K562 (cell line): ENCODE measurements around the gene LSS. TPM values are rescaled to one million over a fixed set of nuclear protein-coding genes. Genes with fewer than 3 reads are reported as not detected.

ENCODE experiments used
- KAT7 ChIP-seq: sonication (generic); formaldehyde crosslinking; IDR thresholded peaks from 2 replicates; pipeline ENCODE4 v1.8.0; 2022; ENCODE audit warnings: missing genetic modification reagents, mild to moderate bottlenecking, borderline replicate concordance
- NUFIP1 ChIP-seq: fragments of 450-650 bp; IDR thresholded peaks from 2 replicates; pipeline ENCODE4 v1.6.1; 2018; ENCODE audit not compliant: partially characterized antibody
- ZBTB40 ChIP-seq, 2 experiments: fragments of 450-650 bp in 1 of 2; sonication (generic) in 1 of 2; formaldehyde crosslinking in 1 of 2; IDR thresholded peaks; 2 replicates each; pipeline versions ENCODE4 v1.7.1 to v1.9.0; 2016 to 2022; ENCODE audit warnings: inconsistent platforms in 1 of 2, mild to moderate bottlenecking in 1 of 2, missing genetic modification reagents in 1 of 2
- ZNF445 ChIP-seq: fragments of 250-450 bp; sonication (Bioruptor Pico); IDR thresholded peaks from 2 replicates; pipeline ENCODE4 v1.4.0; 2020; ENCODE audit warnings: low read depth, mild to moderate bottlenecking, moderate library complexity
- polyA plus RNA-seq, 8 experiments: library from polyadenylated mRNA; depleted of rRNA in 4 of 8; stranded (reverse) in 5 of 8; unstranded in 3 of 8; fragments of >200 nt; fragmentation: Nextera tagmentation in 2 of 8; fragmentation: Illumina TruSeq in 1 of 8; extraction: Ambion mirVana in 2 of 8; extraction: Trizol in 1 of 8; gene quantifications; 2 replicates each; pipeline versions ENCODE4 v1.2.1 to v1.2.3, GENCODE V29; 2011 to 2014; ENCODE audit warnings: inconsistent platforms in 1 of 8, missing spikeins in 1 of 8
- total RNA-seq, 7 experiments: library from RNA; depleted of rRNA in 6 of 7; stranded (reverse); fragments of >200 nt in 6 of 7; fragmentation: Illumina TruSeq in 2 of 7; extraction: Trizol in 2 of 7; gene quantifications; 2 replicates each; pipeline versions ENCODE4 v1.2.1 to v1.2.3, GENCODE V29; 2011 to 2021; ENCODE audit warnings: low replicate concordance in 1 of 7

Gene LSS
- total and polyA plus RNA-seq, 9 of the 15 experiments (the other 6 are each of a cell fraction or from before 2014, with no cell fraction given): 2.2 to 89.5 (median 37.4) TPM

- TF ChIP-seq ZBTB40 (IDR thresholded peaks at IDR 0.05) (no peak), ZBTB40 (CRISPR knock-in tag; IDR thresholded peaks at IDR 0.05) (no peak), NUFIP1 (no peak), ZNF445 (CRISPR knock-in tag) (no peak), KAT7 (CRISPR knock-in tag) (no peak)
Observed at GRCh38 chr21:46150073-46150472, 78.5 kb downstream of the LSS start (continued).
